KMS-11 (cell line): ENCODE measurements around the gene FBN1.

Experiments used
- H2AFZ ChIP-seq: fragments of 200-600 bp; sonication (generic); 2 replicates; pipeline ENCODE4 v1.6.1; 2016; ENCODE audit warnings: antibody characterized with exemption, mixed run types, low read depth
- H3K27ac ChIP-seq: fragments of 200-600 bp; sonication (generic); 2 replicates; pipeline ENCODE4 v1.6.1; 2016; ENCODE audit warnings: mild to moderate bottlenecking, mixed run types
- H3K27me3 ChIP-seq: fragments of 200-600 bp; sonication (generic); 2 replicates; pipeline ENCODE4 v1.6.1; 2017; ENCODE audit warnings: mild to moderate bottlenecking, low read depth, mixed run types, moderate library complexity; ENCODE audit not compliant: insufficient read depth
- H3K36me3 ChIP-seq: fragments of 200-600 bp; sonication (generic); 2 replicates; pipeline ENCODE4 v1.6.1; 2017; ENCODE audit warnings: mild to moderate bottlenecking, mixed run types; ENCODE audit not compliant: insufficient read depth
- H3K4me1 ChIP-seq: fragments of 200-600 bp; sonication (generic); 2 replicates; pipeline ENCODE4 v1.6.1; 2016; ENCODE audit warnings: mild to moderate bottlenecking, low read depth, mixed run types; ENCODE audit not compliant: poor library complexity, severe bottlenecking
- H3K4me2 ChIP-seq: fragments of 200-600 bp; sonication (generic); 2 replicates; pipeline ENCODE4 v1.7.0; 2016; ENCODE audit warnings: mild to moderate bottlenecking, mixed run types
- H3K4me3 ChIP-seq: fragments of 200-600 bp; sonication (generic); IDR thresholded peaks from 2 replicates; pipeline ENCODE4 v1.6.1; 2017; ENCODE audit warnings: low read depth, low read length, mixed read lengths; ENCODE audit not compliant: insufficient read depth
- H3K79me2 ChIP-seq: fragments of 200-600 bp; sonication (generic); 2 replicates; pipeline ENCODE4 v1.6.1; 2016; ENCODE audit warnings: low read depth, mixed run types; ENCODE audit not compliant: insufficient read depth
- H3K9ac ChIP-seq: fragments of 200-600 bp; sonication (generic); 2 replicates; pipeline ENCODE4 v1.6.1; 2016; ENCODE audit warnings: mild to moderate bottlenecking, mixed run types
- H4K20me1 ChIP-seq: fragments of 200-600 bp; sonication (generic); 2 replicates; pipeline ENCODE4 v1.6.1; 2016; ENCODE audit warnings: mild to moderate bottlenecking, mixed run types; ENCODE audit not compliant: insufficient read depth
- TF ChIP-seq, protein P1 (sequence below): fragments of 200-600 bp; sonication (generic); conservative IDR thresholded peaks from 2 replicates; pipeline ENCODE4 v1.6.1; 2017; ENCODE audit warnings: low read depth, mild to moderate bottlenecking, antibody characterized with exemption, low read length, moderate library complexity, mixed read lengths

The FBN1 gene

DNA sequence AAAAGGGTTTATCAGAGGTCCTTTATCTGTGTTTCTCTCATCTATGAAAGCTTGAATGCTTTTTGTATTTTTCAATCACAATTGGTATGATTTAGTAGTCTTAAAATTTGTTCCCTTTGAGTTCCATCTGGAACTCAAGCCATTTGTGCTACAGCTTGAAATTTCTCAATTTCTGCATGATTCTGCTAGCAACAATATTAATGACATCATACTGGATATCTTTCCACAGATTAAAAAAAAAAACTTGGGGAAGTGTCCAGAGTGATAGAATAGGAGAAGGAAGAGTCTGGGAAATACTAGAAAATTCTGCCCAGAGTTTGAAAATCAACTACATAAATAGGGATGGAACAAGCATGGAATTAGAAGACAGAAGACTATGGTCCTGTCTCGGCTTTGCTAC, 9.3 kb upstream of the FBN1 start:
- TF ChIP-seq, protein P1, sequence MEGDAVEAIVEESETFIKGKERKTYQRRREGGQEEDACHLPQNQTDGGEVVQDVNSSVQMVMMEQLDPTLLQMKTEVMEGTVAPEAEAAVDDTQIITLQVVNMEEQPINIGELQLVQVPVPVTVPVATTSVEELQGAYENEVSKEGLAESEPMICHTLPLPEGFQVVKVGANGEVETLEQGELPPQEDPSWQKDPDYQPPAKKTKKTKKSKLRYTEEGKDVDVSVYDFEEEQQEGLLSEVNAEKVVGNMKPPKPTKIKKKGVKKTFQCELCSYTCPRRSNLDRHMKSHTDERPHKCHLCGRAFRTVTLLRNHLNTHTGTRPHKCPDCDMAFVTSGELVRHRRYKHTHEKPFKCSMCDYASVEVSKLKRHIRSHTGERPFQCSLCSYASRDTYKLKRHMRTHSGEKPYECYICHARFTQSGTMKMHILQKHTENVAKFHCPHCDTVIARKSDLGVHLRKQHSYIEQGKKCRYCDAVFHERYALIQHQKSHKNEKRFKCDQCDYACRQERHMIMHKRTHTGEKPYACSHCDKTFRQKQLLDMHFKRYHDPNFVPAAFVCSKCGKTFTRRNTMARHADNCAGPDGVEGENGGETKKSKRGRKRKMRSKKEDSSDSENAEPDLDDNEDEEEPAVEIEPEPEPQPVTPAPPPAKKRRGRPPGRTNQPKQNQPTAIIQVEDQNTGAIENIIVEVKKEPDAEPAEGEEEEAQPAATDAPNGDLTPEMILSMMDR, result no peak
- H3K36me3 ChIP-seq, result no peaks in the 10 kb centered on the region
- H4K20me1 ChIP-seq, result no peaks in the 10 kb centered on the region

DNA sequence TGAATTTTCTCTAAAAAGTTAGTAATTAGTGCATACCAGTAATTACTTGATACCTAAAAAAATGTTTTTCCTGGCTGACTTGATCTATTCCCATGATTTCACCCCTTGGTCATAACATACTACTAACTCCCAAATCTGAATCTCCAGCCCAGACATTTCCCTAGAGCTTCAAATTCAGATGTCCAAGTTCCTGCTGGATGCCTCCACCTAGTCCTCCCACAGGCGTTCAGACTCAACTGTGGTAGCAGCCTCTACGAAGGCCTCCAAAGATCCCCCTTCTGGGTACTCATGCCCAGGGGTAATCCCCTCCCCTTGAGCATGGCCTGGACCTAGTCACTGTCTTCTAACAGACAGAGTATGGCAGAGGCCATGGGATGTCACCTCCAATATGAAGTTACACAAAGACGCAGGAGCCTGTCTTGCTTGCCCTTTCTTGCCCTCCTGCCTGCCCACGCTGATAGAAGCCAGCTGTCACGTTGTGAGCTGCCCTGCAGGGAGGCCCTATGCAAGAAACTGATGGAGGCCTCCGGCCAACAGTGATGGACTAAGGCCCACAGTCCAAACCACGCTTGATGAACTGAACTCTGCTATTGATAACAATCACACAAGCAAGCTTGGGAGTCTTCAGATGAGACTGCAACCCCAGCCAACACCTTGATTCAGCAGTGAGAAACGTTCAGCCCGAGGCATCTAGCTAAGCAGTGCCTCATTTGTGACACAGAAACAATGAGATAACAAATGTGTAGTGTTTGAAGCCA, 8.6 kb upstream of the FBN1 start:
- no peaks in the 10 kb centered on the region for H3K79me2 ChIP-seq
- H3K27ac ChIP-seq, result no peak overlapping the region
- H3K4me1 ChIP-seq, result no peaks in the 10 kb centered on the region
- no peak overlapping the region for H3K4me3 ChIP-seq
- no peak overlapping the region for H3K4me2 ChIP-seq
- TF ChIP-seq, protein P1, result no peak
- H3K9ac ChIP-seq, result no peak overlapping the region
- H4K20me1 ChIP-seq, result no peaks in the 10 kb centered on the region
- no peak overlapping the region for H2AFZ ChIP-seq
- no peaks in the 10 kb centered on the region for H3K36me3 ChIP-seq
- no peaks in the 10 kb centered on the region for H3K27me3 ChIP-seq

More for the DNA sequence above, 9.3 kb upstream of the FBN1 start:
- no peaks in the 10 kb centered on the region for H3K4me1 ChIP-seq
- H3K4me2 ChIP-seq, result no peak overlapping the region
- H3K9ac ChIP-seq, result no peak overlapping the region
- H2AFZ ChIP-seq, result no peak overlapping the region
- no peak overlapping the region for H3K4me3 ChIP-seq
- H3K79me2 ChIP-seq, result no peaks in the 10 kb centered on the region
- H3K27me3 ChIP-seq, result no peaks in the 10 kb centered on the region
- H3K27ac ChIP-seq, result no peak overlapping the region

DNA sequence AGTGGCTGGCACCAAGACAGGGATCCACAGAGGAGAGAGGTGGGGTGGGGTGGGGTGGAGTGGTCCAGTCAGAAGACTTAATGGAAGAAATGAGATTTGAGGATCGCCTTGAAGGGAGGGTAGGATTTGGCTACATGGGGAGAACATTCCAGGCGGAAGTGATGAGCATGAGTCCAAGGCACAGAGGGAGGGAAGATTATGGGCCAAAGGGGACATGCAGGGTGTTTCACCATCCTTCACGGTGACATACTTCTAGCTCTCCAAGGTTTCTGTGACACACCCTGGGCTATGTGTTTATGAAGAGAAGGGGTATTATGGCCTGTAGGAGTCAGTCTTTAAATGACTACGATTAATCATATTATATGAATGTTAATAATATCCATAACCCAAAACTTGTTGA, 7.7 kb upstream of the FBN1 start:
- no peaks in the 10 kb centered on the region for H3K27me3 ChIP-seq
- H3K9ac ChIP-seq, result no peak overlapping the region
- no peaks in the 10 kb centered on the region for H4K20me1 ChIP-seq
- H3K4me2 ChIP-seq, result no peak overlapping the region
- H3K79me2 ChIP-seq, result no peaks in the 10 kb centered on the region
- TF ChIP-seq, protein P1, result no peak
- H3K27ac ChIP-seq, result no peak overlapping the region
- no peaks in the 10 kb centered on the region for H3K4me1 ChIP-seq
- no peak overlapping the region for H3K4me3 ChIP-seq
- no peak overlapping the region for H2AFZ ChIP-seq
- H3K36me3 ChIP-seq, result no peaks in the 10 kb centered on the region

DNA sequence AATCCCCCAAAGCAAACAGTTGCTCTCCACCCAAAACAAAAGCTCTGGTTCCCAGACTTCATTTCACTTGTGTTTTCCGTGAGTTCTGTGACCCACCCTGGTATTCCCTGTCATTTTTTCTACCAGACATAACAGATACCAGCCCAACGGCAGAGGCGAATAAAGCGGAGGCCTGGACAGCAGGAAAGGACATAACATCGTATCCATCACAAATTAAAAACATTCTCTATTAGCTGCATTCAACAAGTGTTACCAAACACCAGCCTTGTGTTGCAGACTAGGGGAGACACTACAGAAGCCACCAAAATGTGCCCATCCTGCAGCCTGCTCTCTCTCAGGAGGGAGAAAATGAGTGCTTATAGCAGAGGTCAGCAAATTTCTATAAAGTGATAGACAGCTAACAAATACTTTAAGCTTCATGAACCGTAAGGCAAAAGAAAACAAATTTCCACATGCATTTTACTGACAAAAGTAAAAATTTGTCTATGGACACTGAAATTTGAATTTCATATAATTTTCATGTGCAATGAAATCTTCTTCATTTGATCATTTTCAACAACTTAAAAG, 7.1 kb upstream of the FBN1 start:
- no peak overlapping the region for H3K4me2 ChIP-seq

More for the DNA sequence above, 7.1 kb upstream of the FBN1 start:
- Histone ChIP-seq H3K36me3 (no peaks in the 10 kb centered on the region), H3K27ac (no peak overlapping the region), H4K20me1 (no peaks in the 10 kb centered on the region), H2AFZ (no peak overlapping the region), H3K79me2 (no peaks in the 10 kb centered on the region), H3K27me3 (no peaks in the 10 kb centered on the region), H3K9ac (no peak overlapping the region), H3K4me1 (no peaks in the 10 kb centered on the region), H3K4me3 (no peak overlapping the region)
- TF ChIP-seq, protein P1, result no peak
